HG02642 (cell line): Measurements from ENCODE around the gene SETMAR.
"Not testable (repeated sequence)": the region's sequence is repeated elsewhere in the genome, so short reads cannot be mapped to it uniquely, and the experiment has no call there.

ENCODE experiments used
- ATAC-seq: cut with Tn5 transposase; IDR thresholded peaks from one replicate; pipeline ENCODE4 v1.9.1; 2021; ENCODE audit warnings: mild to moderate bottlenecking; ENCODE audit not compliant: unreplicated experiment, poor library complexity

The SETMAR gene

DNA sequence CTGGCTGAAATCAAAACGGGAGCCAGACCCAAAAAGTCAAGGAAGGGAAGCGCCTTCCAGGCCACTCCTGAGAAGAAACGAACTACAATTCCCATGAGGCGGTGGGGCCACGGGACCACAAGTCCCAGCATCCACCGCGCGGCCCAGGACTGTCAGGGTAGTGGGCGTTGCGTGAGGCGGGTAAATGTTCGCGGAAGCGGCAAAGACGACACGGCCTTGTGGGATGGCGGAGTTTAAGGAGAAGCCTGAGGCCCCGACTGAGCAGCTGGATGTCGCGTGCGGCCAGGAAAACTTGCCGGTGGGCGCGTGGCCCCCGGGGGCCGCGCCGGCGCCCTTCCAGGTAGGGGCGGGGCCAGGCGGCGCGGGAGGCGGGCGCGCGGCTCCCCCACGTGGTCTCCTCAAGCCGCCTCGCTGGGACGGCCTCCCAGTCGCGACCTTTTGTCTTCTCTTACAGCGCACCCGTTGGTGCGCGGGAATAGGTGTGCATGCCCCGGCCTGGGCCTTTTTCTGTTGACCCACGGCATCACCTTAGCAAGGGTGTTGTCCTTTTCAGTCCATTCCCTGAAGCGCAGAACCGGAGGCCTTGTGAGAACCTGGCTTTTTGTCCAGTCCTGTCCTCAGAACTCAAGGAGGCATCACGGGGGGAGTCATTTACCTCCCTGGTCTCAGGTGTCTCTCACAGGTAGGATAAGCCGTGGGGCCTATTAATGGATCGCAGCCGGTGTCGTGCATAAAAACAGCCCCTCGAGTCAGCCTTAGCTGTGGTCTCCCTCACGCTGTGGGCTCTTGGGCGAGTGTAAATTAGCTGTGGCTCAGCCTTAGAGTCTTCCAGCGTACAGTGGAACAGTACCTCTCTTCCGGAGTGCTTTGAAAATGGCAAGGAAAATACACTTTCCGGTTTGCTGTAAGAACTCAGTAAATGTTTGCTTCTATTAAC is at the start of gene SETMAR:
TSS of gene SETMAR (plus strand) at position 183 of the 937 bp plus-strand sequence. CDS start at position 185, 2 bp downstream.
- peak; percentile 99 for ATAC-seq

DNA sequence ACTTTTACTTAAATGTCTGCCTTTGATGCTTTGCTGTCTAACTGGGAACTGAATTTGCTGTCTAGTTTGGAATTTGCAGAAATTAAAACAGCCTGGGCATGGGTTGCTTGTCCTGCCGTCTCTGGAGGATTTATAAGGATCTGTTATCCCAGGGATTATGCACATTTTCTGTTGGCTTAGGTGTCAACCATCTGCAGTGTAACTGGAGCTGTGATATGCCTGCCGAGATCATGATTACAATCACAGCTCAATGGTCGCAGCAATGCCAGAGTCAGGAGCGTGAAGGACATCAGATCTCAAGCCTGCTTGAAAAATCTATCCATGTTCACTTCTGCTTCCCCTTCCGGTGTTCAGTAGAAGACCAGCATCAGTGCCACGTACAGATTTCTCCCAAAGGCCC is 41.8 kb upstream of the SETMAR start:
- ATAC-seq = no peak

DNA sequence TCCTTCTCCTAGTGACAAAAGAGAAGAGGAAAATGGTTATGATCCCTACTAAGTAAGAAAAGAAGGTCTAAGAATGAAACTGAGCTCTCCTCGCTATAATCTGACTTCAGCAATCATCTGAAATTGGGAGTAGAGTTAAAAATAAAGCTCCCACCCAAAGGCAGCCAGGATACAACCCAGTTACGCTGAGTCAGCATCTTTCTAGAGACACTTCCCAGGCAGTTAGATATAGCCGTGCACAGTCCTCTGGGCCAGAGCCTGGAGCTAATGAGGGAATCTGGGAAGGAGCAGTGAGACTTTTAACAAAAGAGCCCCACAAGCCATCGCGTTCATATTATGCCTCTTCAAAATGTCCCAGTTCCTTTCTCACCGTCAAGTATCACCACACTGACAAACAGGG is 39.1 kb upstream of the SETMAR start:
- no peak for ATAC-seq

DNA sequence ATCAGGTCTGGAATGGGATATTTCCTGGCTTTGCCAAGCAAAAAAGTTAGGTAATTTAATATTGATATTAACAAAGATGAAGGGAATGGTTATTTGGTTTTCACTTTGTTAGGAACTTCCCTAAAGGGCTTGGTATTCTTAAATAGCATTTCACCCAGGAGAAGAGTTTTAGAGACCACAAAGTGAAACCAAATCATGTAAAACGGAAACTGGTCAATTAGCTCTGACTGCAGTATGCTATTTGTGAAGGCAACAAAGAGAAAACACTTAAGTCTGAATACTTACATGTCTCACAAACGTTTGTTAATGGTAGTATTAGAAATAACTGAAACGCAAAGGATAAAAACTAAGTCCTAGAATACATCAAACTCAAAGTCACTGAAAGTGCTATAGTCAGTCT is 32.4 kb upstream of the SETMAR start:
- ATAC-seq = peak; percentile 69

DNA sequence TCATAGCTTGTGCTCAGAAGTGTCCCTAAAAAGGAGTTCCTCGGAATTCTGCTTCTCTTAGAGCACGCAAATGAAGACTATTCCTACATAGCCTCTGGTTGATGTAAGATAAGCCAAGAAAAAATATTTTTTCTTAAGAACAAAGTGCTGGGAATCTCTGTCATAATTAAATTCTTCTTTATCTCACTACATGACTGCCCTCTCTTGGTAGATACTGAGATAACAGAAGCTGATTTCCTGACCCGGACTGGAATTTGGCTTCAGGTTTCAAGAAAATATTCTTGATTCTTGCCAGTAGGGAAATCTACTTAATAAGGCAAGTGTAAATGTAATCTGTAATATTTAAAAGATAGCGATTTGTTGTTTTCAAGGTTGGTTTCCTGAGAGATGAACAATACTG is 31.3 kb upstream of the SETMAR start:
- no peak for ATAC-seq

DNA sequence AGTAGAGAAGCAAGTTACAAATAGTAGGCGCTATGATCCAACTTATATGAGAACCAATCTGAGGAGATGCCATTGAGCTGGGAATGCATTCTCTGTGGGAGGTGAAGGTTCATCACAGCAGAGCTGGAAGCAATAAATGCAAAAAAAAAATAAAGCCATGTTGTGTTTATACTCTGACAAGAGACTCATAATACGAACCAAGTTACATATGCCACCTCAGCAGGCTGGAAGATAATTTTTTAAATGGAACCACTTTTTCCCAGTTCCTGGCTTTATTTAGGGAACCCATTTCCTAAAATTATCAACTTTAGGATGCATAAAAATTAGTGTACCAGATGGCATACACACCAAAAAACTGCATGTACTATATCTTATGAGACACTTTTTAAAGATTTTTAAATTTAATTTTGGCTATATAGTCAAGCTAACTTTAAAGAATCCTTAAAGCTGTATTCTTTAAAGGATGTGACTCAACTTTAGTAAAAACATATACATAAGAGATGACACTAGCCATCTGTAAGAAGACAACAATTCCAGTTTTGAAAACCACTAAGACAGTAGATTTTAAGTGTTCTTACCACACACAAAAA is 23.6 kb upstream of the SETMAR start:
- no peak for ATAC-seq

DNA sequence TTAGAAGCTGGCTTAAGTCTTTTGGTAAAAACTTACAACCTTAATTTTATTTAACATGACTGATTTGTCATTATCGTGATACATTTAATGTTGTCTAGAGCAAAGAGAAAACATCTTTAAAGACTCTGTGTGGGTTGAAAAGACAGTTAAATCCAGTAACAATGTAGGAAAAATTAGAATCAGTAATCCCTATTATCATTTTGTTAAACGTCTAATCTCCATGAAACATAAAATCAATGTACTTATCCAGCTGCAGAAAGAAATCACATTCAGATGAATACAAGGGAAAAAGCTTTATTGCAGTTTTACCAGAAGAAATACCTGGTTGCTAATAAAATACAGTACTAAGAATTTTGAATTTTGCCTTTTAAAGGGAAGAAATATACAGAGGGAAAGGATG is 21.2 kb upstream of the SETMAR start:
- ATAC-seq = no peak

DNA sequence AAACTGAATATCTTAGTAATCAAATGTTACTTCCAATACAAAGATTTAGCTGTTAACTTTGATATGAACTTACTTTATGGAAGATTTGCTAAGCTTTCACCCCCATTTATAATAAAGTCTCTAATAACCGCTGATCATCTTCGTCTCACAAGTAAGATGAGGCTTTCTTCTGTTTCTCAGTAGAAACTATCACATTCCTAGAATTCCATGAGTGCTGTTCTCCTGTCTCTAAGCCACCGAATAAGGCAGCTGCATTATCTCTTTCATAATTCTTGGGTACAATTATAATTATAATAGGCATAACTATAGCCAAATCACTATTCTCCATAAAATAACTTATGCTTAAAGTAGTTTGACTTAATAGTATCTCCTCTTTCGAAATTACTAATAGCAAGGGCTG is 18.3 kb upstream of the SETMAR start:
- no peak for ATAC-seq

DNA sequence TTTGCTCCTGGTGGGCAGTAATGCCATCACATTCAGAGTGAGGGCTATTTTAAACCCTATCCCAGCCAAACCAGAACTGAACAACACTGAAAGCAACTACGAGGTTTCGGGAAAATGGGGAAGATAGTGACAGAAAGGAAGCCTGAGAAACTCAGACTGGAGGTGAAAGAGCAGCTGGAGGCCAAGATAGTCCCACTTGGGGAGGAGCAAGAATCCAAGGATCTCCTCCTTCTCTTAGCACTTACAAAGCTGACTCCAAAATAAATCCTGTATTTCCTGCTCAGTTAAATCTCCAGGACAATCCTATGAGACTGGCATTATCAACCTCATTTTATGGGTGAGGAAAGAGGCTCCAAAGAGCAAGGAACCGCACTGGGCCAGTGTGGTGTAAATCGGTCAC is 14.1 kb upstream of the SETMAR start:
- no peak for ATAC-seq

DNA sequence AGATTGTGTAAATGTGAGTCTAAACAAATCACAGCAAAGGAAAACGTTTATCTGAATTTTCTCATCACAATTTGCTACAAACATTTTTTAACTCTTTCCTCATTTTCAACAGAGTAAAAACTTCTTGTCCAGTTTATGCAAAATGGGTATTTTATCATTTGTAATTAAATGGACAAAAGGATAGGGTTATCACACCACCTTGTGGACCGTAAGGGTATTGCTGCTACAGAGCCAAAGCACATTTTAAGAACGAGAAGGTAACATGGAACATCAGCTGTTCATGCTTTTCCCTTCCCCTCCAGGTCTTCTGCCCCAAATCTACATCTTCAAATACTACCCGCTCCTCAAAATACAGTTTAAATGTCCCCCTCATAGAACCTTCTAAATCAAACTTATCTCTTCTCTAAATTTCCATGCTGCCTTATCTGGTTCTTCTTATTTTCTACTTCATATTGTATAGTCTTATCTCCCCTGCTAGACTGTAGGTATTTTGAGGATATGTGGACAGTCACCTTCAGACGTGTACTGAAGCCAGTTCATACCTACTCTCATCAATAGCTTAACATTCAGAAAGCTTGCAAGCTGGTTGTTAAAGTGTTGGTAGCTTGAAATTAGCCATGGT is 12.8 kb upstream of the SETMAR start:
- peak; percentile 80 for ATAC-seq

DNA sequence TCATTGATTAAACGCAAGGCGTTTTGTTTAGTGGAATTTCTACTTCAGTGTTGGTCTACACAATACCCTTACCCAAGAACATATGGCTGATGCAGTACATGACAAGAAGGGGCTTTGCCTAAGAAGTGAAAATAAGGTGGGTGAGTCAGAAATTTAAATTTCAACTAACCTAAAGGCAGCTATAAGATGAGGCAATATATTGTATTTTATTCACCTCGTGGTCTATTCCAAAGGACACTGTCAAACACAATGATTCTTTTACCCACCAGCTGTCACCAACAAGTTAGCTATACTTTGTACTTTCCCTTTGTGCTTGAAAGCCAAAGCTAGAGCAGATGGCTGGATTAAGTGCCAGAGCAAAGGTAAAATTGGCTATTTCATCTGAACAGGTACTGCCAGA is 10.9 kb upstream of the SETMAR start:
- ATAC-seq = no peak

DNA sequence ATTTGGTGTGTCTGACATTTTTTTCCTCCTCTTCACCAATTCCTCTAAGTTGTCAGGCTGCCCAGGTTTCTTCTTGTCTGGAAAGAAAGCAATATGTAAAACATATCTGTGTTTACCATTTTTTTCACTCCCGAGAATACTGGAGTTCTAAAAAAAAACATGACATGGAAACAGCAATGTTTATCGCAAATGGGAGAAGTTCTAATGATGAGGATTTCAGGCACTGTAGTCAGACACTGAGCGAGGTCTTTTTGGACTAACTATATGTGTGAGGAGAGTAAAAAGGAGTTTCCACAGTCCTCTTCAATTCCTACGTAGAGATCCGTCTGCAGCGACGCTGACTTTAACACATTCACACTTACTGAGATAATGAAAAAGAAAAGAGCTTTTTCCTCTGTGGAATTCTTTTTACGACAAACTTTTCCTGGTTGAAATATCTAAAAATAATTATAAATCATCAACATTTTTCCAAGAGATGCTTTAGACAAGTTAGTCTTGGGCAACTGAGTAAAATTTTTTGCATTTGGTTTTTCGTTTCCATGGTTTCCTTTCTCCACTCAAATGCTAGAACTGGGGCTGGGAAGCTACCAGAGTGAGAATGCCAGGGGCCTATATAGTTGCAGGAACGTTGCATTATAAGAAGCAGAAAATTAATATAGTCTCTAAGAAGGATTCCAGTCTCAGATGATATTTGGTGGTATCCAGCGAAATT is 8.4 kb upstream of the SETMAR start:
- ATAC-seq = no peak

DNA sequence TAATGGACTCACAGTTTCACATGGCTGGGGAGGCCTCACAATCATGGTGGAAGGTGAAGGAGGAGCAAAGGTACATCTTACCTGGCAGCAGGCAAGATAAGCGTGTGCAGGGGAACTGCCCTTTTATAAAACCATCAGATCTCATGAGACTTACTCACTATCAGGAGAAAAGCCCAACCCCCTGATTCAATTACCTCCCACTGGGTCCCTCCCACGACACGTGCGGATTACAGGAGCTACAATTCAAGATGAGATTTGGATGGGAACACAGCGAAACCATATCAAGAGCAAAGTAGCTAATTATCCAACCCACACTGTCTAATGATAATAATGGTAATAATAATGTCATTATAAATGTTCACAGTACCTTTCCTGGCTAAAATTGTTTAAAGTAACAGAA is 6.7 kb upstream of the SETMAR start:
- ATAC-seq = not testable (repeated sequence)

DNA sequence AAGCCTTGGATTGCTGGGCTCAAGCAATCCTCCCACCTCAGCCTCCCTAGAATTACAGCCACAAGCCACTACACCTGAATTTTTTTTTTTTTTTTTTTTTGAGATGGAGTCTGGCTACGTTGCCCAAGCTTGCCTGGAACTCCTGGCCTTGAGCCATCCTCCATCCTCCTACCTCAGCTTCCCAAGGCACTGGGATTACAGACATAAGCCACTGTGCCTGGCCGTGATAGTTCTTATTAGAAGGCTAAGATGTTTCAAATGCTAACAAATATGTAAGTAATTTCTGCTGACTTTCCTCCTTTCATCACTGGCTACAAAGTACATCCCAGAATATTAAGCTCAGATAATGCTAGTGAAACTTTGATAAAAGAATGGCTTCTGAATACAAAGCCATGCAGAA is 5.7 kb upstream of the SETMAR start:
- ATAC-seq = no peak

DNA sequence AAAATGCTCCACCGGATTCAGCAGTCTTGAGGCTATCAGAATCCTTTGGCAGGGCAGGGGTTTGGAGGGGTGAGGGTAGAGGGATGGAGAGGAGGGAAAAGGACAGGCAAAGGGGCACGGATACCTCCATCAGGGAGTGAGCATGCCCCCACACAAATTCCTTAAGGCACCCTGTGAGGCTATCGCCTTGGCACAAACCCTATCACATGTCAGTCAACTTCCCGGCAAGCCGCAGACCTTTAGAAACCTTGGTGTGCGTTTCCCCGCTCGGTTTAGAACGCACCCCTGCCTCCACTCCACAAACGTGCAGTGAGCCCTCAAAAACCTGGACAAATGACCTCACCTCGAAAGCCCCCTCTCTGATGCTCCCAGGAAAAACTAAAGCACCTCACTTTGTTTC is 422 bp upstream of the SETMAR start:
- no peak for ATAC-seq

DNA sequence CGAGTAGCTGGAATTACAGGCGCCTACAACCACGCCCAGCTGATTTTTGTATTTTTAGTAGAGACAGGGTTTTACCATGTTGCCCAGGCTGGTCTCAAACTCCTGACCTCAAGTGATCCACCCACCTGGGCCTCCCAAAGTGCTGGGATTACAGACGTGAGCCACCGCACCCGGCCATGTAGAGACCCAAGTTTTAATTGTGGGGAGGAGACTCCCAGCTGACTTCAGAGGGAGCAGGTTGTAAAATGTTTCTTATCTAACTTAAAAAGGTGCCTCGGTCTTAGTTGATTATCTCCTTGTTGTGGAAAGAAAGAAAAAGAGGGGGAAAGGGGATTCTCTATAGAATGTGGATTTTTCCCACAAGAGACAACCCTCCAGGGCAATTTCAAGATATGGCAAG is 2.0 kb downstream of the SETMAR start:
- ATAC-seq = not testable (repeated sequence)

DNA sequence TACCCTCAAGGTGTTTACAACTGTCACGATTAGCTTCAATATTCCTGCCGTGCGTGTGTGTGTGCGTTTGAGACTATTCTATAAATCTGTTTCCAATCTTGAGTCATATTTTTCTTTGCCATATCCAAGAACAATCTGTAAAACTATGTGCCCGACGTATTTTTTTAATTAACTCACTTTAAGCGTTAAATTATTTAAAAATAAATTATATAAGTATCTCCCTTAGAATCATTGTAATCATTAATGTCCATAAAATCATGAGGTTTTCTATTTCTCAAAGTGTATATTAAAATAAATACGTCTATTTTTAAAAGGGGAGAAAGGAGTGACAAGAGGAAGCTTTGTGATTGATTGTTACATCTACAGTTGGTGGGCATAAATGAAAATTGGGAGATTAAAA is 2.9 kb downstream of the SETMAR start:
- no peak for ATAC-seq

DNA sequence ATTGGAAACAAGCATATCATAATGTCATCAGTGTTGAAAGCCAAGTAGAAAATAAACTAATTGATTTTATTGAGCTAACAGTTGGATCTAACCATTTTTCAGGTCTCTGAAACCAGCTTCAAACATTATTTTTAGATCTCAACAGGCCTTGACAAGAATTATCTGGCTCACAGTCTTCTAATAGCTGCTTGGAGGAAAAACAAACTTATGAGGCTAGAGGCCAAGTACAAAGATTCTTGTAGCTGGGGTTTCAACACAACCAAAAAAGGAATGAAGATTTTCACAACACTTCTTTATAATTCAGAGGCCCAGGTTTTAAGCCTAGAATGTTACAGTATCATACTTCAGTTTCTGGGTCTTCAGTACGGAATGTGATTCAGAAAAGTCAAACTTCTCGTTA is 3.7 kb downstream of the SETMAR start:
- ATAC-seq = no peak

DNA sequence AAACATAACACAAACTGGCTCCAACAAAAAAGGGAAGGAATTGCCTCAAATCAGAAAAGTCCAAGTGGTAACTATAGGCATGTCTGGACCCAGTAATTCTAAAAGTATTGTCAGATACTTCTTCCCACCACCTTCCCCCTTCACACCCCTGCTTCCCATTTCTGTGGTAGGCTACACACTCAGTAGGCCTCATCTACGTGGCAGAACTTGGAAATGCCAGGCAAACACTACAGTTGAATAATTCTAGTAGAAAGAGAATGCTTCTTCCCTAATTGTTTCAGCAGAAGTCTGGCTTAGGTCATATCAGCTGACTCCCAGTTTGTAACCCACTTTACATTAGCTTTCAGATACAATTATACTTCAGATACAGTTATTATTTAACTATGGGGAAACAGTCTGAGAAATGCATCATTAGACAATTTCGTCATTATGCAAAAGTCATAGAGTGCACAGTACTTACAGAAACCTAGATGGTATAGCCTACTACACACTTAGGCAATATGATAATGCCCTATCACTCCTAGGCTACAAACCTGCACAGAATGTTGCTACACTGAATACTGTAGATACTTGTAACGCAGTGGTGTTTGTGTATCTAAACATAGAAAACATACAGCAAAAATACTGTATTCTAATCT is 6.4 kb downstream of the SETMAR start:
- no peak for ATAC-seq

DNA sequence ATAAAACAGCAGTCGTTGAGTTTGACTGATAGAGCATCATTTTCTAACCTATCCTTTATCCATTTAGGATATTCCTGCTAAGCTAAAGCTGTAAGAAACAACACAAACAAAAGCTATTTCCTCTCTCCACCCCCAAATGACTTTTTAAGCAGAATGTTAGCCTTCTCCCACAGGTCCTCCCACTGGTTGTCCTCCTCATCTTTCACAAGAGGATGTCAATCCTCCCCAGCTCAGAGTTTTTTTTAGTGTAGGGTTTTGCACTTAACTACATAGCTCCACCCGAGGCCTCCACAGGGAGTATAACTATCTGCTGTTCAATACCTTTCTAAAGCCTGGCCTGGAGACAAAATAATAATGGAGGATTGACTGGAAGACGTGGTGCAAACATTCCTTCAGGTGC is 7.8 kb downstream of the SETMAR start:
- ATAC-seq = no peak
